GM23338 (cell line): ENCODE data around the gene ZNF526.

ENCODE experiments used
- CREB1 ChIP-seq: fragments of 250-450 bp; sonication (Bioruptor Pico); IDR thresholded peaks from 2 replicates; pipeline ENCODE4 v1.5.0; 2020; ENCODE audit warnings: low read depth, mild to moderate bottlenecking, moderate library complexity
- JUNB ChIP-seq: IDR thresholded peaks from one replicate; pipeline ENCODE4 v1.6.1; 2016; ENCODE audit warnings: antibody characterized with exemption; ENCODE audit not compliant: unreplicated experiment
- POLR2AphosphoS5 ChIP-seq: IDR thresholded peaks from 2 replicates; pipeline ENCODE4 v1.6.1; 2016; ENCODE audit warnings: antibody characterized with exemption, low read depth
- TF ChIP-seq, protein P1 (sequence below): IDR thresholded peaks from 2 replicates; pipeline ENCODE4 v1.6.1; 2016; ENCODE audit warnings: antibody characterized with exemption
- TF ChIP-seq, protein P2 (sequence below): IDR thresholded peaks from one replicate; pipeline ENCODE4 v1.6.1; 2018; ENCODE audit warnings: antibody characterized with exemption; ENCODE audit not compliant: unreplicated experiment
- TF ChIP-seq, protein P3 (sequence below), 2 experiments: fragments of 200-600 bp in 1 of 2; sonication (generic) in 1 of 2; conservative IDR thresholded peaks; 2 replicates each; pipeline versions ENCODE4 v1.5.1 to v1.6.1; 2016 to 2017; ENCODE audit warnings: antibody characterized with exemption in 2 of 2, low read depth in 2 of 2, mild to moderate bottlenecking in 2 of 2, moderate library complexity in 1 of 2

DNA sequence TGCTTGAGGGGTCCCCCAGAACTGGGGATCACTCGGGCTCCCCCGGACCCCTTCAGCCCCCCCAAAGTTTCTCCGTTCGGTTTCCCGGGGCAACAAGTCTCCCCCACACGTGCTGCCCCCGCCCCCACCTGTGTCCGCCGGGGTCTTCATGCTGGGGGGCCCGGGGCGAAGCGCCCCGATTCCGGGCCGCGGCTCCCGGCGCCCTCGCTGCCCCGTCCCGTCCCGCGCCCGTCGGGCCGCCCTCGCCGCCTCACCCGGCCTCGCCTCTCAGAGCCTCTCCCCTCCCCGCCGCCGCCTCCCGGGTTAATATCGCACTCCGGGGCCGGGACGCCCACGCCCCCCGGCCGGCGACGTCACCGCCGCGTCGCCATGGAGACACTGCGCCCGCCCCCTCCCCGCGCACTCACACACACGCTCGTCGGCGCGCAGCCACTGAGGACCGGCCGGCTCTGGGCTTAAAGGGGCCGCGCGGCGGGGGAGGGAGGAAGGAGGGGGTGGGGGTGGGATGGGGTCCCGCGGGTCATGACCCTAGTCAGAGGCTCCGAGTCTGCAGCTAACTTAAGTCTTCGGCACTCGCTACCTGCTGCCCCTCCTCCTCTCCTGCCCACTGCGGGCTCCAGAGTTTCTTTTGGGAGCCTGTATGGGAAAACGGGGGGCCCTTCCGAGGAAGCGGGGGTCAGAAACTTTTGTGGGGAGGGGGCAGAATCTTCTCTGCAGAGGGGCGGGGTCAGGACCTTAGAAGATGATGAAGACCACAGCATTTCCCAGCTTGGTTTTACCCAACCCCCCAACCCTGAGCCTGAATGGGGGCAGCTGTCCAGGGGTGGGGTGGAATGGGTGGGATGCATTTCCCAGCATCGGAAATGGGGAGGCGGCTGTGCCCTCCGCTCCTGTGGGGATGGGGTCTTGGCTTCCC, 35.0 kb downstream of the ZNF526 start, which contains the start of gene ERF:
- TF ChIP-seq POLR2AphosphoS5 (peak; percentile 76), CREB1 (CRISPR knock-in tag) (peak; percentile 92), JUNB (no peak)
- TF ChIP-seq, protein P1, sequence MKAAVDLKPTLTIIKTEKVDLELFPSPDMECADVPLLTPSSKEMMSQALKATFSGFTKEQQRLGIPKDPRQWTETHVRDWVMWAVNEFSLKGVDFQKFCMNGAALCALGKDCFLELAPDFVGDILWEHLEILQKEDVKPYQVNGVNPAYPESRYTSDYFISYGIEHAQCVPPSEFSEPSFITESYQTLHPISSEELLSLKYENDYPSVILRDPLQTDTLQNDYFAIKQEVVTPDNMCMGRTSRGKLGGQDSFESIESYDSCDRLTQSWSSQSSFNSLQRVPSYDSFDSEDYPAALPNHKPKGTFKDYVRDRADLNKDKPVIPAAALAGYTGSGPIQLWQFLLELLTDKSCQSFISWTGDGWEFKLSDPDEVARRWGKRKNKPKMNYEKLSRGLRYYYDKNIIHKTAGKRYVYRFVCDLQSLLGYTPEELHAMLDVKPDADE = no peak
- TF ChIP-seq, protein P2, sequence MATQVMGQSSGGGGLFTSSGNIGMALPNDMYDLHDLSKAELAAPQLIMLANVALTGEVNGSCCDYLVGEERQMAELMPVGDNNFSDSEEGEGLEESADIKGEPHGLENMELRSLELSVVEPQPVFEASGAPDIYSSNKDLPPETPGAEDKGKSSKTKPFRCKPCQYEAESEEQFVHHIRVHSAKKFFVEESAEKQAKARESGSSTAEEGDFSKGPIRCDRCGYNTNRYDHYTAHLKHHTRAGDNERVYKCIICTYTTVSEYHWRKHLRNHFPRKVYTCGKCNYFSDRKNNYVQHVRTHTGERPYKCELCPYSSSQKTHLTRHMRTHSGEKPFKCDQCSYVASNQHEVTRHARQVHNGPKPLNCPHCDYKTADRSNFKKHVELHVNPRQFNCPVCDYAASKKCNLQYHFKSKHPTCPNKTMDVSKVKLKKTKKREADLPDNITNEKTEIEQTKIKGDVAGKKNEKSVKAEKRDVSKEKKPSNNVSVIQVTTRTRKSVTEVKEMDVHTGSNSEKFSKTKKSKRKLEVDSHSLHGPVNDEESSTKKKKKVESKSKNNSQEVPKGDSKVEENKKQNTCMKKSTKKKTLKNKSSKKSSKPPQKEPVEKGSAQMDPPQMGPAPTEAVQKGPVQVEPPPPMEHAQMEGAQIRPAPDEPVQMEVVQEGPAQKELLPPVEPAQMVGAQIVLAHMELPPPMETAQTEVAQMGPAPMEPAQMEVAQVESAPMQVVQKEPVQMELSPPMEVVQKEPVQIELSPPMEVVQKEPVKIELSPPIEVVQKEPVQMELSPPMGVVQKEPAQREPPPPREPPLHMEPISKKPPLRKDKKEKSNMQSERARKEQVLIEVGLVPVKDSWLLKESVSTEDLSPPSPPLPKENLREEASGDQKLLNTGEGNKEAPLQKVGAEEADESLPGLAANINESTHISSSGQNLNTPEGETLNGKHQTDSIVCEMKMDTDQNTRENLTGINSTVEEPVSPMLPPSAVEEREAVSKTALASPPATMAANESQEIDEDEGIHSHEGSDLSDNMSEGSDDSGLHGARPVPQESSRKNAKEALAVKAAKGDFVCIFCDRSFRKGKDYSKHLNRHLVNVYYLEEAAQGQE = no peak
- TF ChIP-seq, protein P3, sequence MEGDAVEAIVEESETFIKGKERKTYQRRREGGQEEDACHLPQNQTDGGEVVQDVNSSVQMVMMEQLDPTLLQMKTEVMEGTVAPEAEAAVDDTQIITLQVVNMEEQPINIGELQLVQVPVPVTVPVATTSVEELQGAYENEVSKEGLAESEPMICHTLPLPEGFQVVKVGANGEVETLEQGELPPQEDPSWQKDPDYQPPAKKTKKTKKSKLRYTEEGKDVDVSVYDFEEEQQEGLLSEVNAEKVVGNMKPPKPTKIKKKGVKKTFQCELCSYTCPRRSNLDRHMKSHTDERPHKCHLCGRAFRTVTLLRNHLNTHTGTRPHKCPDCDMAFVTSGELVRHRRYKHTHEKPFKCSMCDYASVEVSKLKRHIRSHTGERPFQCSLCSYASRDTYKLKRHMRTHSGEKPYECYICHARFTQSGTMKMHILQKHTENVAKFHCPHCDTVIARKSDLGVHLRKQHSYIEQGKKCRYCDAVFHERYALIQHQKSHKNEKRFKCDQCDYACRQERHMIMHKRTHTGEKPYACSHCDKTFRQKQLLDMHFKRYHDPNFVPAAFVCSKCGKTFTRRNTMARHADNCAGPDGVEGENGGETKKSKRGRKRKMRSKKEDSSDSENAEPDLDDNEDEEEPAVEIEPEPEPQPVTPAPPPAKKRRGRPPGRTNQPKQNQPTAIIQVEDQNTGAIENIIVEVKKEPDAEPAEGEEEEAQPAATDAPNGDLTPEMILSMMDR (conservative IDR thresholded peaks at IDR 0.05; ENCODE audit: low read depth in 2 of 2) = no peak
